Measurements from ENCODE around the gene IL1A. TPM values are rescaled to one million over a fixed set of nuclear protein-coding genes. Genes with fewer than 3 reads are reported as not detected.

Gene IL1A
- total RNA-seq, 4 donors from 2014 or later = 0.24 to 2.2 TPM; not detected in 2

DNA sequence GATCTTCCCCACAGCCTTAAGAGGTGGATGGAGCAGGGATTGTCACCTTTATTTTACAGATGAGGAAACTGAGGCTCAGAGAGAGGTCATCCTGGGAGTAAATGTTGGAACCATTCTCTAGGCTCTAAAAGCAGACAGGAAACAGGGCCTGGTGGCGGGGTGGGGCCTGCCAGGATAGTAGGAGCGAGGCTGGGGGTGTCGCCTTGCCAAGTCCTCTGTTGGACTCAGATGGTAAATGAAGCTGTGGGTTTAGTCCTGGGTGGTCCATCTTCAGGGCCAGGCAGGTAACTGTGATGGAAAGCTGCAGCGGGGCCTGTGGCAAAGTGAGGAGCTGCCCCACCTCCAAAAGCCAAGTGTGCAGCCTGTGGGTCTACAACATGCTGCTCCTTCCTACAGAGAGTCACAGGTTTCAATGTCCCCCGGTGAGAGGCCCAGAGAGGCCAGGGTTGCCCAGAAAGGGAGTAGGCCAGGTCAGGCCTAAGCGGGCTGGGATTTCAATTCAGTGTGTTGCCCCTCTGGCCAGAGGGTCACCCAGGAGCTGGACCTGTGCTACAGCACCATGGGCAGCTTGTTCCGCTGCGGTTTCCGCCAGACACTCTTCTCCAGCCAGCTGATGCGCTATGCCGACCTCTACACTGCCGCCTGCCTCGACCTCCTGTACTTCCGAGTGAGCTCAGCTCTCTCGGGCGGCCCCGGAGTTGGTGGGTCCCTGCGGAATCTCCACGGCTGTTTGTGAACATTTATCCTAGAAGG, 56.8 kb downstream of the IL1A start:
- no peak for TF ChIP-seq CTCF (IDR thresholded peaks at IDR 0.05)
- no peak for ATAC-seq (ENCODE audit: low FRiP score)
- no peak for DNase-seq (ENCODE audit: low spot score)

DNA sequence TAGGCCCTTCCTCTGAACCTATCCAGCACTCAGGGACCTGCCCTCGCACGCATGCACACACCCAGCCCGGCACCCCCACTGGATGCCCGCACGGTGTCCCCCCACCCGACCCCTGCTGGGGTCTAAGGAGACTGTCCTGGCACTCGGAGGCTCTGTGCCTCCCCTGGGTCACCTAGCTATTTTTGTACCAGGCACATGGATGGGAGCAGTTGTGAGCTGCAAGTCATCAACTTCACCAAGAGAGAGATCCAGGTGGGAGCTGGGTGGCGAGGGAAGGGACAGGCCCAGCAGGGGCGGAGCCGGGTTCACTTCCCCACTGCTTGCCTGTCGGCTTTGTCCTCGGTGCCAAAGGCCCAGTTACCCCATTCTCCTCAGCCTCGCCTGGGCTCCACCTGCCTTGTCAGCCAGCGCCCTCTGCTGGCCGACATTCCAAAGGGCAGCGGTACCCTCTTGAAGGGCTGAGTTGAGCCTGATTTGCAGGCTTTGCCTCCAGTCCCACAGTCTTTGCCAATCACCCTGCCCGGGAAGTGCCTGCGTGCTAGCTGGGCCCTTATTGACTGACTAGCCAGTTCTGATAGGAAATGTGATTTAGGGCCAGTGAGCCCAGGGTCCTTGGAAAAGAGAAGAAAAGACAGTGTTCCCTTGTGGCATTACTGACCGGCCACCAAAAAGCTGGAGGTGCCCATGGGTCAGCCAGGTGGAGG, 57.7 kb downstream of the IL1A start:
- peak; percentile 83 for ATAC-seq (ENCODE audit: low FRiP score)
- peak; percentile 88 for DNase-seq (ENCODE audit: low spot score)
- peak in 1 of 3 donors; percentile 97 for TF ChIP-seq CTCF (IDR thresholded peaks at IDR 0.05)

DNA sequence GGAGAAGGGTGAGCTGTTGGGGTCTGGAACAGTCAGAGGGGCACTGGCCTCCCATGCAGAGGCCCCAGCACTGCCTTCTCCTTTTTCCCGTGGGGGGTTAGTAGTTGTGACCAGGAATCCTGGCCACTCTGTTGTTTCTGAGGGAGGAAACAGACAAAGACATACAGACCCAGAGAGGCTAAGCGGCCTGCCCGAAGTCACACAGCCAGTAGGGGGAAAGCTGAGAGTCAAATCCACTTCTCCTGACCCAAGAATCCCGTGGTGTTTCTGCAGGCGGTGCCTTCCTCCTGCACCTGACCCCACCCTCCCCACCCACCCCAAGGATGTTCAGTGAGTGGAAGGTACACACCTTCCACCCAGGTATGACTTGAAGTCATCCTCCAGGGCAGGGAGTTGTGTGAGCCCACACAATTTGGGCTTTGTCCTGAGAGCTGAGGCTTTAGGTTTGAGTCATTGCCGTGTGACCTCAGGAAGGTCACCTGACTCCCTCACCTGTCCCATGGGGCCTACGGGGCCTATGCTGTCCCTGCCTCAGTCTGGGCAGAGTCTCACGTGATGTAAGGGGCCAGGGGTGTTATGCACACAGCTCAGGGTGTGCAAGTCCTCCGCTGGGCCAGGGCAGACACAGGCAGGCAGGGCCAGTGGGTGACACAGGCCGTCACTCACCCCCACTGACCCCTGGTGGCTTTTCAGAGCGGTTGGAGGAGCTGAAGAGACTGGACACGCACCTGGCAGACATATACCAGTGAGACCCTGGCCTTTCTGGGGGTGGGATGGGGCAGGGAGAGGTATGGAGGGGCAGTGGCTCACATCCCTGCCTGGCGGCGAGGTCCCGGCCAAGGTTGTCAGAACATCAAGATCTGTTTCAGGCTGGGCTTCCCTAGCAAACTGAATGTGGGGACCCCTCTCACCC, 58.5 kb downstream of the IL1A start:
- no peak for ATAC-seq (ENCODE audit: low FRiP score)
- no peak for TF ChIP-seq CTCF (IDR thresholded peaks at IDR 0.05)
- no peak for DNase-seq (ENCODE audit: low spot score)

GRCh38 chr2:112724591-112725525, 59.4 kb downstream of the IL1A start:
- ATAC-seq (ENCODE audit: low FRiP score) (no peak), DNase-seq (ENCODE audit: low spot score) (no peak)
- TF ChIP-seq CTCF (IDR thresholded peaks at IDR 0.05) = no peak

- ATAC-seq (ENCODE audit: low FRiP score) = no peak
- DNase-seq (ENCODE audit: low spot score) = no peak
- no peak for TF ChIP-seq CTCF (IDR thresholded peaks at IDR 0.05)
Measured at GRCh38 chr2:112723995-112724394, 60.3 kb downstream of the IL1A start.

Other genes with a start within 250 kb of the IL1A start
- gene POLR1B, start 242.0 kb downstream of the IL1A start, total RNA-seq = 10 to 100 TPM; 13.5 to 39.0 (median 14.6) TPM
- gene CHCHD5, start 199.9 kb downstream of the IL1A start, total RNA-seq = 10 to 100 TPM; 11.9 to 22.0 (median 15.7) TPM
- gene SLC20A1, start 138.6 kb downstream of the IL1A start, total RNA-seq = 100 to 1,000 TPM in 2 of 4 donors, 10 to 100 TPM in 2; 33.1 to 299 (median 88.2) TPM
- gene NT5DC4, start 63.5 kb downstream of the IL1A start, total RNA-seq = under 1 TPM in 1 of 4 donors, not detected in 3; 0.56 TPM
- 1 to 10 TPM in 1 of 4 donors, under 1 TPM in 2, not detected in 1; 0.13 to 3.8 (median 0.16) TPM for gene CKAP2L, start 19.9 kb downstream of the IL1A start, total RNA-seq
- 10 to 100 TPM in 2 of 4 donors, 1 to 10 TPM in 2; 2.6 to 50.5 (median 7.3) TPM for gene IL1B, start 52.3 kb upstream of the IL1A start, total RNA-seq
- gene IL37, start 126.7 kb upstream of the IL1A start, total RNA-seq = not detected
- not detected for gene IL36G, start 193.5 kb upstream of the IL1A start, total RNA-seq
- not detected for gene IL36A, start 221.0 kb upstream of the IL1A start, total RNA-seq

Measured in omental fat pad (tissue), 4 donors.